GM13977 (cell line): Measurements from ENCODE around the gene SMOC1.

Source experiments
- DNase-seq: peaks from one replicate; pipeline ENCODE4 v3.0.0; 2012; ENCODE audit warnings: low spot score
- in situ Hi-C: fragments of 300-500 bp; cut with MboI; formaldehyde crosslinking; loops from one replicate; pipeline ENCODE4 v1.12.0; 2022; ENCODE audit warnings: low sequenced_read_pairs, low pct_unique_long_range_greater_than_20kb, mixed read lengths, inconsistent platforms; ENCODE audit not compliant: unreplicated experiment
- TF ChIP-seq, protein P1 (sequence below): IDR thresholded peaks from 2 replicates; pipeline ENCODE4 v1.5.1; 2012; ENCODE audit warnings: mild to moderate bottlenecking, control low read depth; ENCODE audit not compliant: insufficient read depth; ENCODE audit errors: extremely low read depth, missing control alignments

SMOC1 gene

DNA sequence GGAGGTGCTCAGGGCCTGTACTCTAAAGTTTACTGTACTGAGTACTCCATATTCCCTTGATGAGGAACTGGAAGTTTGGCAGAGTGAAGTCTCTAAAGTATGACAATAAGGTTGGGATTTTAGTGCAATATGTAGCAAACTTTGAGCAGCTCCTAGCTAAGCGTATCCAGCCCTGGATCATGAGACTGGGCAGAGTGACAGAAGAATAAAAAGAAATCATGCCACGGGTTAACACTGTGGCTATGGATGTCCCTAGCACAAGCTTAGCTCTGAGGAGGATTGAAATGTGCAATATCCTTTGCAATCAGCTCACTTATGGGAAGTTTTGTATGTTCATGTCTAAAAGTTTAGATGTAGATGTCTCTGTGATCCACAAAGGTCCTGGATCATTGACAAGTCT lies 114.1 kb downstream of the SMOC1 start:
- in situ Hi-C loops: no loop called here
- no peak for DNase-seq
- TF ChIP-seq, protein P1, sequence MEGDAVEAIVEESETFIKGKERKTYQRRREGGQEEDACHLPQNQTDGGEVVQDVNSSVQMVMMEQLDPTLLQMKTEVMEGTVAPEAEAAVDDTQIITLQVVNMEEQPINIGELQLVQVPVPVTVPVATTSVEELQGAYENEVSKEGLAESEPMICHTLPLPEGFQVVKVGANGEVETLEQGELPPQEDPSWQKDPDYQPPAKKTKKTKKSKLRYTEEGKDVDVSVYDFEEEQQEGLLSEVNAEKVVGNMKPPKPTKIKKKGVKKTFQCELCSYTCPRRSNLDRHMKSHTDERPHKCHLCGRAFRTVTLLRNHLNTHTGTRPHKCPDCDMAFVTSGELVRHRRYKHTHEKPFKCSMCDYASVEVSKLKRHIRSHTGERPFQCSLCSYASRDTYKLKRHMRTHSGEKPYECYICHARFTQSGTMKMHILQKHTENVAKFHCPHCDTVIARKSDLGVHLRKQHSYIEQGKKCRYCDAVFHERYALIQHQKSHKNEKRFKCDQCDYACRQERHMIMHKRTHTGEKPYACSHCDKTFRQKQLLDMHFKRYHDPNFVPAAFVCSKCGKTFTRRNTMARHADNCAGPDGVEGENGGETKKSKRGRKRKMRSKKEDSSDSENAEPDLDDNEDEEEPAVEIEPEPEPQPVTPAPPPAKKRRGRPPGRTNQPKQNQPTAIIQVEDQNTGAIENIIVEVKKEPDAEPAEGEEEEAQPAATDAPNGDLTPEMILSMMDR: no peak

DNA sequence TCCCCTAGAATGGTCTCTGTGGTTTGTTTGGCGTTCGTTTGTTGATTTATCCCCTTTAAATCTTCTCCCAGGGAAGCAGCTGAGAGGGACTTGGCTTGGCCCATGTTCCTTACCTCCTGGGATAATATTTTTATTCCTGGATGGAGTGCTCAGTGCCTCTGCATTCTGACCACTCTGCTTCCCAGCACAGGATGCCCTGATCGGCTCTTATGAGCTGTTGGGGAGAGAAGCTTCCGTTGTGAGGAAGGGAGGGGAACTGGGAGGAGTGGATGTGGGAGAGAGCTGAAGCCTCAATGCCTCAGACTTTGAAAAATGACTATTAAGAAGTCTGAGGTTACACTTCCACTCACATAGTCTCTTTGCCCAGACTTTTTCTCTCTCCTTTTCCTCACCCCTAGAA lies 114.8 kb downstream of the SMOC1 start:
- TF ChIP-seq, protein P1: no peak
- DNase-seq: no peak
- in situ Hi-C loops: no loop called here

GRCh38 chr14:69996216-69996615 lies 117.0 kb downstream of the SMOC1 start:
- no peak for DNase-seq
- in situ Hi-C loops: no loop called here
- TF ChIP-seq, protein P1: no peak

DNA sequence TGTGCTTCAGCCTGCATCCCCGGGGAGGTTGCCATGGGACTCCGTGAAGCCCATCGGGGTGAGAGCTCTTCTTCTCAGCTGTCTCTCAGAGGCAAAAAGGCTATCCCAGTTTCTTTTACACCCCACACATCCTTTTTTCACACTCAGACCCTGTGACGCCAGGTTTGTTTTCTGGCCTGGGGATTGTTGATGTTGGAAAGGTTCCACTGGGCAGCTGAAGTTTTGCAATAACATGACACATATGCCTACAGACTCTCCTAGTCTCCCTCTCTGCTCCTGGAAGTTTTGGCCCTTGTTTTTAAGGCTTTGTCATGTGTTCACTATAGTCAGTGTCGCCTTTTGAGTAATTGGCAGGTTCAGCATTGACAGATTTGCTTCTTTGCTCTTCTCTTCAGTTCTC lies 118.6 kb downstream of the SMOC1 start:
- in situ Hi-C loops: no loop called here
- TF ChIP-seq, protein P1: no peak
- no peak for DNase-seq

GRCh38 chr14:69999261-69999674 lies 120.1 kb downstream of the SMOC1 start:
- TF ChIP-seq, protein P1: no peak
- DNase-seq: no peak
- in situ Hi-C loops: no loop called here

GRCh38 chr14:70000601-70001000 lies 121.4 kb downstream of the SMOC1 start:
- TF ChIP-seq, protein P1: no peak
- DNase-seq: no peak
- in situ Hi-C loops: no loop called here
